Loucy (cell line): ENCODE data around the gene TSSC4.

Experiments used
- CTCF ChIP-seq: fragments of 200-600 bp; sonication (generic); conservative IDR thresholded peaks from 2 replicates; pipeline ENCODE4 v1.5.1; 2014; ENCODE audit warnings: mild to moderate bottlenecking, antibody characterized with exemption, low read length
- EZH2phosphoT487 ChIP-seq: fragments of 200-600 bp; IDR thresholded peaks from 2 replicates; pipeline ENCODE4 v1.6.1; 2018; ENCODE audit warnings: antibody characterized with exemption, mild to moderate bottlenecking, moderate library complexity, borderline replicate concordance

GRCh38 chr11:2399488-2400068 lies 972 bp upstream of the TSSC4 start:
- TF ChIP-seq CTCF (no peak), EZH2phosphoT487 (no peak)
